BLaER1 treated with 17β-estradiol and CSF1 and Interleukin-3, amounts not matched to agents 10 nM and 100 nM (cell line): Measurements from ENCODE around the gene STARD13.

ENCODE experiments used
- H3K27ac ChIP-seq, 11 experiments: shearing (Covaris generic); formaldehyde crosslinking; 2 replicates each; pipeline ENCODE4 v1.8.1; 2022
- H3K27me3 ChIP-seq, 11 experiments: shearing (Covaris generic); formaldehyde crosslinking; 2 replicates each; pipeline ENCODE4 v1.8.1; 2022
- H3K36me3 ChIP-seq, 11 experiments: shearing (Covaris generic); formaldehyde crosslinking; 2 replicates each; pipeline ENCODE4 v1.8.1; 2022
- H3K4me1 ChIP-seq, 10 experiments: shearing (Covaris generic); formaldehyde crosslinking; 2 replicates each; pipeline ENCODE4 v1.8.1; 2022
- H3K4me2 ChIP-seq, 11 experiments: shearing (Covaris generic); formaldehyde crosslinking; 2 replicates each; pipeline ENCODE4 v1.8.1; 2022
- H3K4me3 ChIP-seq, 10 experiments: shearing (Covaris generic); formaldehyde crosslinking; 2 replicates each; pipeline ENCODE4 v1.8.1; 2022
- H3K9ac ChIP-seq, 11 experiments: shearing (Covaris generic); formaldehyde crosslinking; 2 replicates each; pipeline ENCODE4 v1.8.1; 2022
- H3K9me3 ChIP-seq, 11 experiments: shearing (Covaris generic); formaldehyde crosslinking; replicated peaks in 1 of 11; 2 replicates each; pipeline ENCODE4 v1.8.1; 2022
- H4K20me1 ChIP-seq, 11 experiments: shearing (Covaris generic); formaldehyde crosslinking; 2 replicates each; pipeline ENCODE4 v1.8.1; 2022
- Cebpa-rat ChIP-seq, 11 experiments: shearing (Covaris generic); IDR thresholded peaks; 2 replicates each; pipeline ENCODE4 v1.8.1; 2022

Gene STARD13

DNA sequence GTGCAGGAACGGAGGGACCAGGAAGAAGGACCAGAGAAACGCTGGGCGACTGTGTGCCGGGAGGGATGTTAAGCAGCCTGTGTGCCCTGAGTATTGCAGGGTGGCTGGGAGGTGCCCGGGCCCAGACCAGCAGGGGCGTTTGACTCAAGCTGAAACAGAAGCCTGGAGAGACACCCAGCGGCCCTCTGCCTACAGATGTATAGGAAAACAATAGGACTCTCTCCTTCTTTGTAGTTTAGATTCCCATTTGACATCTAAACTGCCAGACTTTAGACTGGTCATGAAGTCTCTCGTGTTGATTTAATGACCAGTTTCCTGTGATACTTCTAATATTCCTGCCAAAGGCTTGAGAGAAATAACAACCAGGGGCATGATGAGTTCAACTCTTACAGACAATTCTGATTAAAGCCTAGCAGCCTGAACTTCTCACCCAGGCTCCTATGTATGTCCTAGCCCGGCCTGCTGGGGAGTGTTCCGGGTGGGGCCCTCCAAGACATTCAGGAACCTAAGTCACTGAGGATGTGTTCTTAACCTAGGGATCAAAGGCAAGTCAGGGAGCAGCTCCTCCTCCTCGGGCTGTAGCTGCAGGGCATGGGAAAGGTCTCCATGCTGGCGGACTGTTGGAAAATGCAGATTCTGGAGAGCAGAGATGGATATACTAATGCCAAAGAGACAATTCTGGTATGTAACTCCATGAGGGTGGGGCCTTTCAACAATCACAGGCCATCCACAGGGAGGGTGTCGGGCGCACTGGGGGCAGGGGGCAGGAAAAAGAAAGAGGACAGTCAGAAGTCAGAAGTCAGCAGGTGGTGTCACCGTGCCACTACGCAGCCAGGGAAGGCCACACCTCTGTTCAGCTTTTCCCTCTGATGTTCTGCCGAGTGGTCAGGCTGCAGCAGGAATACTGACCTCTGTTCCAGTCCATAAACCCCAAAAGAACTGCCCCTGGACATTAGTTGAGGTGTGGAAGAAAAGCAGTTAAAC is 131.8 kb downstream of the STARD13 start:
- no peak overlapping the region for H3K27ac ChIP-seq

GRCh38 chr13:33152389-33152788 is 133.2 kb downstream of the STARD13 start:
- no peak overlapping the region for H3K9ac ChIP-seq
- no peaks in the 10 kb centered on the region for H3K27me3 ChIP-seq
- H3K4me1 ChIP-seq: peaks cover 0 to 11% (median 0%) of the 10 kb centered on the region in 10 experiments; a peak in 2 of 20 replicates
- H3K27ac ChIP-seq: no peak overlapping the region
- H4K20me1 ChIP-seq: no peaks in the 10 kb centered on the region
- no peak for TF ChIP-seq Cebpa-rat (IDR thresholded peaks at IDR 0.05)
- H3K36me3 ChIP-seq: no peaks in the 10 kb centered on the region
- H3K4me3 ChIP-seq: no peak overlapping the region
- no peaks in the 10 kb centered on the region for H3K9me3 ChIP-seq
- H3K4me2 ChIP-seq: no peak overlapping the region

More for the DNA sequence above, 131.8 kb downstream of the STARD13 start:
- H3K4me3 ChIP-seq: no peak overlapping the region
- 0 out of 20 replicates have a peak, but pooled peaks cover 0 to 9% (median 0%) of the 10 kb centered on the region in 10 experiments for H3K4me1 ChIP-seq
- no peak overlapping the region for H3K9ac ChIP-seq
- H3K36me3 ChIP-seq: no peaks in the 10 kb centered on the region
- H3K27me3 ChIP-seq: no peaks in the 10 kb centered on the region
- H3K9me3 ChIP-seq: no peaks in the 10 kb centered on the region
- H4K20me1 ChIP-seq: no peaks in the 10 kb centered on the region
- TF ChIP-seq Cebpa-rat (IDR thresholded peaks at IDR 0.05): no peak
- no peak overlapping the region for H3K4me2 ChIP-seq

DNA sequence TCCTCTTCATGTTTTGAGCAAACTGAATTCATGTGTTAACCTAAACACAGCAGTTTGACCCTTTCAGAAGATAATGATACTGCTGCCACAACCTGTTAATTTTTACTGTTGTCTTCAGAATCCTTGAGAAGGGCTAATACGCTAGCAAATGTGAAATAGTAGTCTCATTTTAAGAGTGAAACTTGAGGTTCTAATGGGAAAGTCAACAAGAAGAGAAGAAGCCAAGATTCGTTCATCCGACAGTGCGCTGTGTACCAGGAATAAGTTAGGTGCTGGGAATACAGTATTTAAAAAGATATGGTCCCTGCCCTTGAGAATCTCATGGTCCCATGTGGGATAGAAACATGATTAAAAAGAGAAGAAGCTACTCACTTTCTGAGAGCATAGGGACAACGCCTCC is 134.9 kb downstream of the STARD13 start:
- H3K27ac ChIP-seq: no peak overlapping the region

GRCh38 chr13:33150126-33150525 is 135.4 kb downstream of the STARD13 start:
- H3K9ac ChIP-seq: no peak overlapping the region
- no peak overlapping the region for H3K4me2 ChIP-seq
- no peaks in the 10 kb centered on the region for H3K36me3 ChIP-seq
- H3K27ac ChIP-seq: no peak overlapping the region
- 0 out of 22 replicates have a peak, but pooled peaks cover 0 to 6% (median 0%) of the 10 kb centered on the region in 11 experiments for H3K9me3 ChIP-seq
- no peaks in the 10 kb centered on the region for H4K20me1 ChIP-seq
- no peaks in the 10 kb centered on the region for H3K27me3 ChIP-seq
- H3K4me1 ChIP-seq: peaks cover 0 to 32% (median 0%) of the 10 kb centered on the region in 10 experiments; a peak in 3 of 20 replicates
- no peak overlapping the region for H3K4me3 ChIP-seq
- no peak for TF ChIP-seq Cebpa-rat (IDR thresholded peaks at IDR 0.05)

More for the DNA sequence above, 134.9 kb downstream of the STARD13 start:
- no peak overlapping the region for H3K9ac ChIP-seq
- no peak overlapping the region for H3K4me2 ChIP-seq
- 0 out of 22 replicates have a peak, but pooled peaks cover 0 to 4% (median 0%) of the 10 kb centered on the region in 11 experiments for H3K9me3 ChIP-seq
- H3K36me3 ChIP-seq: no peaks in the 10 kb centered on the region
- TF ChIP-seq Cebpa-rat (IDR thresholded peaks at IDR 0.05): no peak
- H3K4me3 ChIP-seq: no peak overlapping the region
- no peaks in the 10 kb centered on the region for H4K20me1 ChIP-seq
- H3K4me1 ChIP-seq: peaks cover 0 to 29% (median 0%) of the 10 kb centered on the region in 10 experiments; a peak in 3 of 20 replicates
- no peaks in the 10 kb centered on the region for H3K27me3 ChIP-seq

DNA sequence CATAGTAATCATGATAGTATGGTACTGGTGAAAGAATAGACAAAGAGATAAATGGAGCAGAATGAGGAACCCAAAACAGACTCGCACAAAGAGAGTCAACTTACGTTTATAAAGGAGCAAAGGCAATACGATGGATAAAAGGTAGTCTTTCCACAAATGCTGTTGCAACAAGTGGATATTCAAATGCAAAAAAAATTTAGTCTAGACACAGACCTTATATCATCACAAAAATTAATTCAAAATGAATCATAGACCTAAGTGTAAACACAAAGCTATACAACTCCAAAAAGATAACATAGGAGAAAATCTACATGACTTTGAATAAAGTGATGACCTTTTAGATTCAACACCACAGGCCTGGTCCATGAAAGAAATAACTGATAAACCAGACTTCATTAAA is 137.7 kb downstream of the STARD13 start:
- Histone ChIP-seq H3K9me3 (peaks cover 0 to 7% (median 0%) of the 10 kb centered on the region in 11 experiments; a peak in 2 of 22 replicates), H4K20me1 (no peaks in the 10 kb centered on the region), H3K4me1 (peaks cover 0 to 32% (median 0%) of the 10 kb centered on the region in 10 experiments; a peak in 3 of 20 replicates), H3K27ac (no peak overlapping the region), H3K4me2 (no peak overlapping the region), H3K4me3 (no peak overlapping the region), H3K9ac (no peak overlapping the region), H3K27me3 (no peaks in the 10 kb centered on the region), H3K36me3 (0 out of 22 replicates have a peak, but pooled peaks cover 0 to 3% (median 0%) of the 10 kb centered on the region in 11 experiments)
- TF ChIP-seq Cebpa-rat (IDR thresholded peaks at IDR 0.05): no peak

- H3K9ac ChIP-seq: no peak overlapping the region
- H3K4me2 ChIP-seq: peak overlapping the region in 2 of 11 experiments; percentile 20 to 53; a peak in 2 of 22 replicates
Observed at GRCh38 chr13:33146843-33147611, 138.5 kb downstream of the STARD13 start.

GRCh38 chr13:33145667-33146066 is 139.9 kb downstream of the STARD13 start:
- no peak for TF ChIP-seq Cebpa-rat (IDR thresholded peaks at IDR 0.05)
- H3K4me1 ChIP-seq: peaks cover 0 to 28% (median 0%) of the 10 kb centered on the region in 10 experiments; a peak in 3 of 20 replicates
- H4K20me1 ChIP-seq: no peaks in the 10 kb centered on the region
- H3K4me3 ChIP-seq: no peak overlapping the region
- peaks cover 0 to 4% (median 0%) of the 10 kb centered on the region in 11 experiments; a peak in 1 of 22 replicates for H3K36me3 ChIP-seq
- no peak overlapping the region; a peak in 1 of 22 replicates for H3K27ac ChIP-seq
- peaks cover 0 to 14% (median 0%) of the 10 kb centered on the region in 11 experiments; a peak in 2 of 22 replicates for H3K9me3 ChIP-seq
- peak overlapping the region in 1 of 11 experiments; percentile 0; a peak in 1 of 22 replicates for H3K4me2 ChIP-seq
- no peaks in the 10 kb centered on the region for H3K27me3 ChIP-seq
- no peak overlapping the region for H3K9ac ChIP-seq

More at GRCh38 chr13:33146843-33147611, 138.5 kb downstream of the STARD13 start:
- Histone ChIP-seq H3K36me3 (peaks cover 0 to 4% (median 0%) of the 10 kb centered on the region in 11 experiments; a peak in 1 of 22 replicates), H4K20me1 (no peaks in the 10 kb centered on the region), H3K27me3 (no peaks in the 10 kb centered on the region), H3K4me1 (peaks cover 0 to 27% (median 0%) of the 10 kb centered on the region in 10 experiments; a peak in 3 of 20 replicates), H3K27ac (peak overlapping the region in 2 of 11 experiments; percentile 10 to 36; a peak in 2 of 22 replicates), H3K9me3 (peaks cover 0 to 14% (median 0%) of the 10 kb centered on the region in 11 experiments; a peak in 2 of 22 replicates), H3K4me3 (no peak overlapping the region)
- no peak for TF ChIP-seq Cebpa-rat (IDR thresholded peaks at IDR 0.05)

DNA sequence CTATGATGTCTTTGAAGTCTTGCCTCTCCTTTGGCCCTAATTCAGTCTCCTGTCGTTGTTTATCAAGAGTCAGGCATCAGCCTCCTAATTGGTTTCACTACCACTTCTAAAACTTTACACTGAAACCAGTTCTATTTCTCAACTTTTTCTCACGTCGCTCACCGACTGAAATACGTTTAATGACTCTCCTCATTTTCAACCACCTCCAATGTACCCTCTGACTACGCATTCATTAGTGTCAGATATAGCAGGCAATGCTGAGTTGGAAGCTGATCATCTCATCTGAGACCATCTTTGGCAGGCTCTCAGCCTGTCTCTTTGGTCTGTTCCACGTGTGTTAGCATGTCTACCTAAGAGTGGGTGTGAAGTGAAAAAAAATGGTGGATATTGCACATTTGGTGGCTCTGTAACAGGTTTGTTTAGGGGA is 141.2 kb downstream of the STARD13 start:
- H3K27ac ChIP-seq: no peak overlapping the region
- H3K36me3 ChIP-seq: peaks cover 0 to 4% (median 0%) of the 10 kb centered on the region in 11 experiments; a peak in 1 of 22 replicates
- H3K4me2 ChIP-seq: no peak overlapping the region
- H3K9ac ChIP-seq: no peak overlapping the region
- H3K27me3 ChIP-seq: no peaks in the 10 kb centered on the region
- TF ChIP-seq Cebpa-rat (IDR thresholded peaks at IDR 0.05): no peak
- H4K20me1 ChIP-seq: no peaks in the 10 kb centered on the region
- peaks cover 0 to 14% (median 0%) of the 10 kb centered on the region in 11 experiments; a peak in 2 of 22 replicates for H3K9me3 ChIP-seq
- no peak overlapping the region for H3K4me3 ChIP-seq
- peaks cover 0 to 41% (median 0%) of the 10 kb centered on the region in 10 experiments; a peak in 4 of 20 replicates for H3K4me1 ChIP-seq
